Subcutaneous adipose tissue (tissue), 4 donors: ENCODE results near the gene DLG4. TPM values are rescaled to one million over a fixed set of nuclear protein-coding genes. Genes with fewer than 3 reads are reported as not detected.

Experiments
- total RNA-seq, 4 donors: library from RNA; depleted of rRNA; stranded (reverse); fragments of >200 nt; gene quantifications; one replicate each; pipeline ENCODE4 v1.1.0, GENCODE V29; 2016
- TF ChIP-seq, protein P1 (sequence below): fragments of 450-650 bp; IDR thresholded peaks from one replicate; pipeline ENCODE4 v1.5.1; 2016; ENCODE audit warnings: low read depth, mild to moderate bottlenecking, control low read depth, antibody characterized with exemption, moderate library complexity

DLG4 gene
- total RNA-seq, 4 donors from 2014 or later = 3.3 to 17.0 (median 6.9) TPM

- TF ChIP-seq, protein P1, sequence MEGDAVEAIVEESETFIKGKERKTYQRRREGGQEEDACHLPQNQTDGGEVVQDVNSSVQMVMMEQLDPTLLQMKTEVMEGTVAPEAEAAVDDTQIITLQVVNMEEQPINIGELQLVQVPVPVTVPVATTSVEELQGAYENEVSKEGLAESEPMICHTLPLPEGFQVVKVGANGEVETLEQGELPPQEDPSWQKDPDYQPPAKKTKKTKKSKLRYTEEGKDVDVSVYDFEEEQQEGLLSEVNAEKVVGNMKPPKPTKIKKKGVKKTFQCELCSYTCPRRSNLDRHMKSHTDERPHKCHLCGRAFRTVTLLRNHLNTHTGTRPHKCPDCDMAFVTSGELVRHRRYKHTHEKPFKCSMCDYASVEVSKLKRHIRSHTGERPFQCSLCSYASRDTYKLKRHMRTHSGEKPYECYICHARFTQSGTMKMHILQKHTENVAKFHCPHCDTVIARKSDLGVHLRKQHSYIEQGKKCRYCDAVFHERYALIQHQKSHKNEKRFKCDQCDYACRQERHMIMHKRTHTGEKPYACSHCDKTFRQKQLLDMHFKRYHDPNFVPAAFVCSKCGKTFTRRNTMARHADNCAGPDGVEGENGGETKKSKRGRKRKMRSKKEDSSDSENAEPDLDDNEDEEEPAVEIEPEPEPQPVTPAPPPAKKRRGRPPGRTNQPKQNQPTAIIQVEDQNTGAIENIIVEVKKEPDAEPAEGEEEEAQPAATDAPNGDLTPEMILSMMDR = no peak
Measured at GRCh38 chr17:7176841-7177190, 42.8 kb downstream of the DLG4 start.

DNA sequence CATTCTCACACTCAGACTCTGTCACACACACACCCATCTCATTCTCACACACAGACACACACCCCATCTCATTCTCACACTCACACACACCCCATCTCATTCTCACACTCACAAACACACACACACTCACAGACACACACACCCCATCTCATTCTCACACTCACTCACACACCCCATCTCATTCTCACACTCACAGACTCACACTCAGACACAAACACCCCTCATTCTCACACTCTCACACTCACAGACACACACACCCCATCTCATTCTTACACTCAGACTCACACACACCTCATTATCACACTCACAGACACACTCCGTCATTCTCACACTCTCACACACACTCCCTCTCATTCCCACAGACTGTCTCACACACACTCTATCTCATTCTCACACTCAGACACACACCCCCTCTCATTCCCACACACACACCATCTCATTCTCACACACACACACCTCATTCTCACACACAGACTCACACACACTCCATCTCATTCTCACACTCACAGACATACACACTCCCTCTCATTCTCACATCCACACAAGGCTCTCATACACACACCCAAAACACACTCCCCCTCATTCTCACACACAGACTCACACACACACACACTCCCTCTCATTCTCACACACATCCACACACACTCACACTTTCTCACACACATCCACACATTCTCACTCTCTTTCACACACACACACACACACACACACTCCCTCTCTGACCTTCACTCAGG is 43.4 kb downstream of the DLG4 start:
- TF ChIP-seq, protein P1 = no peak

GRCh38 chr17:7175330-7175733 is 44.3 kb downstream of the DLG4 start:
- TF ChIP-seq, protein P1 = no peak

DNA sequence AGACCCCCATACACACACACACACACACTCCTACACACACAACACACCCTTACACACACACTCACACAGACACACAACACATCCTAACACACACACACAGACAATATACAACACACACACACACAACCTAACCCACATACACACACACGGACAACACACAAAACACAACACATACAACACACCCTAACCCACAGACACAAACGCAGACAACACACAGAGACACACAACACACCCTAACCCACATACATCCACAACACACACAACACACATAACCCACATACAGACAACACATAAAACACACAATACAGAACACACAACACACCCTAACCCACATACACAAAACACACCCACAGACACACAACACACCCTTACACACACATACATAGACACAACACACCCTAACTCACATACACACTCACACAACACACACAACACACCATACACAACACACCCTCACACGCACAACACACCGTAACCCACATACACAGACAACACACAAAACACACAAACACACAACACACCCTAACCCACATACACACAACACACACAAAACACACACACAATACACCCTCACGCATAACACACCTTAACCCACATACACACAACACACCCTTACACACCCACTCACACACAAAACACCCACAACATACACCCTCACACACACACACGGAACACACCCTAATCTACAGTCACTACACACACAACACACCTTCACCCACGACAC is 44.9 kb downstream of the DLG4 start:
- TF ChIP-seq, protein P1 = no peak

DNA sequence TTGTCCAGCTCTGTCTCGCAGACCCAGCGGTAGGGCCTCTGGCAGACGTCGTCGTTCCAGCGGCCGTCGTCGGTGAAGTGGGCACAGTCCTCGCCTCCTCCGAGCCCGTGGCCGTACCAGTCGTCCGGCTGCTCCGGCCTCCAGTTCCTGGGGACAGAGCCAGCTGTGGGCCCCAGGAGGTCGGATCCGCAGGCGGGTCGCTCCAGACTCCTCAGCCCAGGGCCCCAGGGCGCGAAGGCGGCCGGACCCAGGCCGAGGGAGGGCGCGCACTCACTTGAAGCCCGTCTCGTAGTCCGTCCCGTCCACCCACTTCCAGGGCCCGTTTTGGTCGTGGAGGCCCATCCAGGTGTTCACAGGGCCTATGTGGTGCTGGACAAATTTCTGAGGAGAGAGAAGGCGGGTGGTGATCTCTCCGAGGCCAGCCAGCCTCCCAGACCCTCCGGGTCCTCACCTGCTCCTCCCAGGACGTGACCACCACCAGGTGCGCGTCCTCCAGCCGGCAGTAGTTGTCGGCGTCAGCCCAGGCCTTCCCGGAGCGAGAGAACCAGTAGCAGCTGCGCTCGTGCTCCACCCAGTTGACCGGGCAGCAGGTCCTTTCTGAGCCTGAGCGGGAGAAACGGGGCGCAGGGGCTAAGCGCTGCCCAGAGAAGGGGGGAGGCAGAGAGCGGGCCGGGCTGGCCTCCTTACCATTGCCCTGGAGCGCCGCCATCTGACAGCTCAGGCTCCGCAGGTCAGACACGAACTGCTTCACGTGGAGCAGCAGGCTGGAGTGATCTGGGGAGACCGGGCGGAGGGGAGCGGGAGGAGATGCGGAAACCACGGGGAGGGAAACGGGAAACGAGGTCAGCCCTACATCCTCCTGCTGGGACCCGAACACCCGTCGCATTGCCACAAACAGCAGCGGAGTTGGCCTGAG is 45.7 kb downstream of the DLG4 start:
- TF ChIP-seq, protein P1 = no peak

DNA sequence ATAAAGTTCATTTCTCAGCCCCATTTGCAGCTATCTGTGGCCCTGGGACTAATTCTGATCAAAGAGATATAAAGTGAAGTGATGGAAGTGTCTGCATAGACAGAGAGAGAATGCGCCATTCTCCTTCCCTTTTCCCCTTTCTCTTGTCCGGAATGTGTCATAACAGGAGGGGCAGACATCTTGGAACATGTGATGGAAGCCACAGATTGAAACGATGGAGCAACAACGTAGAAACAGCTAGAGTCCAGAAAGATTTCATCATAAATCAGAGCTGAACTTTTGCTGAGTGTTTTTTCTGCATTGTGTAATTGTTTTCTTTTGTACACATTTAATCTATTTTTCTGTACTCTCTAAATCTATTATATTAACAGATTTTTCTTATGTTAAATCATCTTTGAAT is 51.8 kb downstream of the DLG4 start:
- TF ChIP-seq, protein P1 = no peak

- TF ChIP-seq, protein P1 = no peak
Measured at GRCh38 chr17:7166873-7167272, 52.8 kb downstream of the DLG4 start.
